Measurements from ENCODE around the gene PKDREJ.

DNA sequence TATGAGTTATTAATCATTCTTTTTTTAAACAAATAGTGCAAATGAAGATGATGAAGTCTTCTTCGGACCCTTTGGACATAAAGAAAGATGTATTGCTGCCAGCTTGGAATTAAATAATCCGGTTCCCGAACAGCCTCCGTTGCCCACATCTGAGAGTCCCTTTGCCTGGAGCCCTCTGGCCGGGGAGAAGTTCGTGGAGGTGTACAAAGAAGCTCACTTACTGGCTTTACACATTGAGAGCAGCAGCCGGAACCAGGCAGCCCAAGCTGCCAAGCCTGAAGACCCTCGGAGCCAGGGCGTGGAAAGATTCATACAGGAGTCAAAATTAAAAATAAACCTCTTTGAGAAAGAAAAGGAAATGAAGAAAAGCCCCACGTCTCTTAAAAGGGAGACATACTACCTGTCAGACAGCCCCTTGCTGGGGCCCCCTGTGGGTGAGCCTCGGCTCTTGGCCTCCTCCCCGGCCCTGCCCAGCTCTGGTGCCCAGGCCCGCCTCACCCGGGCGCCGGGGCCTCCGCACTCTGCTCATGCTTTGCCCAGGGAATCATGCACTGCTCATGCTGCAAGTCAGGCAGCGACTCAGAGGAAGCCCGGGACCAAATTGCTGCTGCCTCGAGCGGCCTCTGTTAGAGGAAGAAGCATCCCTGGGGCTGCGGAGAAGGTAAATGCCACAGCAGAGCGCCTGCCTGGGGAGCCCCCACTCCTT lies 45.3 kb upstream of the PKDREJ start:
- TF ChIP-seq, protein P1, sequence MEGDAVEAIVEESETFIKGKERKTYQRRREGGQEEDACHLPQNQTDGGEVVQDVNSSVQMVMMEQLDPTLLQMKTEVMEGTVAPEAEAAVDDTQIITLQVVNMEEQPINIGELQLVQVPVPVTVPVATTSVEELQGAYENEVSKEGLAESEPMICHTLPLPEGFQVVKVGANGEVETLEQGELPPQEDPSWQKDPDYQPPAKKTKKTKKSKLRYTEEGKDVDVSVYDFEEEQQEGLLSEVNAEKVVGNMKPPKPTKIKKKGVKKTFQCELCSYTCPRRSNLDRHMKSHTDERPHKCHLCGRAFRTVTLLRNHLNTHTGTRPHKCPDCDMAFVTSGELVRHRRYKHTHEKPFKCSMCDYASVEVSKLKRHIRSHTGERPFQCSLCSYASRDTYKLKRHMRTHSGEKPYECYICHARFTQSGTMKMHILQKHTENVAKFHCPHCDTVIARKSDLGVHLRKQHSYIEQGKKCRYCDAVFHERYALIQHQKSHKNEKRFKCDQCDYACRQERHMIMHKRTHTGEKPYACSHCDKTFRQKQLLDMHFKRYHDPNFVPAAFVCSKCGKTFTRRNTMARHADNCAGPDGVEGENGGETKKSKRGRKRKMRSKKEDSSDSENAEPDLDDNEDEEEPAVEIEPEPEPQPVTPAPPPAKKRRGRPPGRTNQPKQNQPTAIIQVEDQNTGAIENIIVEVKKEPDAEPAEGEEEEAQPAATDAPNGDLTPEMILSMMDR (IDR thresholded peaks at IDR 0.05; ENCODE audit: poor library complexity, severe bottlenecking), result no peak
- TF ChIP-seq POLR2AphosphoS5 (IDR thresholded peaks at IDR 0.05) (no peak), EP300 (conservative IDR thresholded peaks at IDR 0.05; ENCODE audit: poor library complexity, severe bottlenecking) (no peak), EZH2 (IDR thresholded peaks at IDR 0.05; ENCODE audit: borderline replicate concordance, insufficient read depth, low read length, poor library complexity, severe bottlenecking) (no peak), SMC3 (conservative IDR thresholded peaks at IDR 0.05; ENCODE audit: poor library complexity) (no peak), RAD21 (conservative IDR thresholded peaks at IDR 0.05) (no peak), MXI1 (conservative IDR thresholded peaks at IDR 0.05; ENCODE audit: poor library complexity, severe bottlenecking) (no peak), TAF1 (IDR thresholded peaks at IDR 0.05; ENCODE audit: low read depth) (no peak)
- TF ChIP-seq, protein P2, sequence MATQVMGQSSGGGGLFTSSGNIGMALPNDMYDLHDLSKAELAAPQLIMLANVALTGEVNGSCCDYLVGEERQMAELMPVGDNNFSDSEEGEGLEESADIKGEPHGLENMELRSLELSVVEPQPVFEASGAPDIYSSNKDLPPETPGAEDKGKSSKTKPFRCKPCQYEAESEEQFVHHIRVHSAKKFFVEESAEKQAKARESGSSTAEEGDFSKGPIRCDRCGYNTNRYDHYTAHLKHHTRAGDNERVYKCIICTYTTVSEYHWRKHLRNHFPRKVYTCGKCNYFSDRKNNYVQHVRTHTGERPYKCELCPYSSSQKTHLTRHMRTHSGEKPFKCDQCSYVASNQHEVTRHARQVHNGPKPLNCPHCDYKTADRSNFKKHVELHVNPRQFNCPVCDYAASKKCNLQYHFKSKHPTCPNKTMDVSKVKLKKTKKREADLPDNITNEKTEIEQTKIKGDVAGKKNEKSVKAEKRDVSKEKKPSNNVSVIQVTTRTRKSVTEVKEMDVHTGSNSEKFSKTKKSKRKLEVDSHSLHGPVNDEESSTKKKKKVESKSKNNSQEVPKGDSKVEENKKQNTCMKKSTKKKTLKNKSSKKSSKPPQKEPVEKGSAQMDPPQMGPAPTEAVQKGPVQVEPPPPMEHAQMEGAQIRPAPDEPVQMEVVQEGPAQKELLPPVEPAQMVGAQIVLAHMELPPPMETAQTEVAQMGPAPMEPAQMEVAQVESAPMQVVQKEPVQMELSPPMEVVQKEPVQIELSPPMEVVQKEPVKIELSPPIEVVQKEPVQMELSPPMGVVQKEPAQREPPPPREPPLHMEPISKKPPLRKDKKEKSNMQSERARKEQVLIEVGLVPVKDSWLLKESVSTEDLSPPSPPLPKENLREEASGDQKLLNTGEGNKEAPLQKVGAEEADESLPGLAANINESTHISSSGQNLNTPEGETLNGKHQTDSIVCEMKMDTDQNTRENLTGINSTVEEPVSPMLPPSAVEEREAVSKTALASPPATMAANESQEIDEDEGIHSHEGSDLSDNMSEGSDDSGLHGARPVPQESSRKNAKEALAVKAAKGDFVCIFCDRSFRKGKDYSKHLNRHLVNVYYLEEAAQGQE (IDR thresholded peaks at IDR 0.05; ENCODE audit: borderline replicate concordance), result no peak
